Thyroid gland (tissue), 4 donors: ENCODE data around the gene GFI1. TPM values are rescaled to one million over a fixed set of nuclear protein-coding genes. Genes with fewer than 3 reads are reported as not detected.

Source experiments
- DNase-seq, 2 donors: peaks; one replicate each; pipeline ENCODE4 v3.0.0-alpha.2; 2019
- H3K27ac ChIP-seq, 3 donors: fragments of 200-600 bp; sonication (generic); 1 replicate in 2 of 3; 2 replicates in 1 of 3; pipeline ENCODE4 v1.5.1; 2016 to 2019; ENCODE audit warnings: mild to moderate bottlenecking in 1 of 3, moderate library complexity in 1 of 3
- H3K27me3 ChIP-seq: fragments of 200-600 bp; sonication (generic); one replicate; pipeline ENCODE4 v1.5.1; 2019
- H3K36me3 ChIP-seq, 2 donors: fragments of 200-600 bp; sonication (generic); one replicate each; pipeline ENCODE4 v1.5.1; 2016 to 2019
- H3K4me1 ChIP-seq, 2 donors: fragments of 200-600 bp; sonication (generic); one replicate each; pipeline ENCODE4 v1.5.1; 2017 to 2019
- H3K4me3 ChIP-seq, 3 donors: fragments of 200-600 bp; sonication (generic); replicated peaks in 1 of 3; 1 replicate in 2 of 3; 2 replicates in 1 of 3; pipeline ENCODE4 v1.5.1; 2016; ENCODE audit warnings: mild to moderate bottlenecking in 1 of 3
- H3K9me3 ChIP-seq: fragments of 200-600 bp; sonication (generic); one replicate; pipeline ENCODE4 v1.5.1; 2017
- CTCF ChIP-seq, 6 experiments: fragments of 200-600 bp in 3 of 6; fragments of 450-650 bp in 3 of 6; sonication (generic) in 3 of 6; IDR thresholded peaks; one replicate each; pipeline ENCODE4 v1.5.1; 2016 to 2019; ENCODE audit warnings: antibody characterized with exemption in 6 of 6, mild to moderate bottlenecking in 2 of 6, inconsistent platforms in 1 of 6, moderate library complexity in 1 of 6
- POLR2A ChIP-seq, 2 donors: fragments of 450-650 bp; IDR thresholded peaks; one replicate each; pipeline ENCODE4 v1.6.1; 2017; ENCODE audit warnings: antibody characterized with exemption in 2 of 2, mild to moderate bottlenecking in 2 of 2, moderate library complexity in 1 of 2
- WGBS, 2 donors: methylation state at CpG; one replicate each; pipeline ENCODE4 v1.1.5; 2017; 5-methylcytosine and 5-hydroxymethylcytosine counted together
- intact Hi-C: fragments of 100-400 bp; cut with DNase I; formaldehyde crosslinking; loops from one replicate; pipeline ENCODE4 v1.15.1; 2023
- total RNA-seq, 4 donors: library from RNA; depleted of rRNA; stranded (reverse); fragments of >200 nt; gene quantifications; one replicate each; pipeline ENCODE4 v1.2.3, GENCODE V29; 2016

The GFI1 gene
- total RNA-seq, 4 donors from 2014 or later = 0.27 to 1.8 (median 0.47) TPM

GRCh38 chr1:92473781-92474495 is 12.8 kb downstream of the GFI1 start:
- Histone ChIP-seq H3K27me3 (no peaks in the 10 kb centered on the region), H3K4me3 (no peak overlapping the region), H3K9me3 (no peaks in the 10 kb centered on the region), H3K4me1 (no peaks in the 10 kb centered on the region), H3K27ac (no peak overlapping the region), H3K36me3 (no peaks in the 10 kb centered on the region)
- intact Hi-C loops = no loop called here
- DNase-seq = no peak
- TF ChIP-seq CTCF (IDR thresholded peaks at IDR 0.05) = no peak
- TF ChIP-seq POLR2A (IDR thresholded peaks at IDR 0.05) = no peak
- WGBS, 2 donors = 85 to 86% methylated on average over 5 of the region's 5 CpGs

- Histone ChIP-seq H3K9me3 (no peaks in the 10 kb centered on the region), H3K36me3 (no peaks in the 10 kb centered on the region), H3K27me3 (no peaks in the 10 kb centered on the region), H3K27ac (no peak overlapping the region), H3K4me3 (no peak overlapping the region), H3K4me1 (no peaks in the 10 kb centered on the region)
- DNase-seq = no peak
- intact Hi-C loops = no loop called here
- WGBS, 2 donors = 94 to 96% methylated on average over 1 of the region's 1 CpG
- TF ChIP-seq POLR2A (IDR thresholded peaks at IDR 0.05) (no peak), CTCF (IDR thresholded peaks at IDR 0.05) (no peak)
These were observed 16.5 kb downstream of the GFI1 start for GRCh38 chr1:92470216-92470615.

- H3K36me3 ChIP-seq = no peaks in the 10 kb centered on the region
- H3K9me3 ChIP-seq = no peaks in the 10 kb centered on the region
- no peaks in the 10 kb centered on the region for H3K27me3 ChIP-seq
- H3K4me1 ChIP-seq = no peaks in the 10 kb centered on the region
- intact Hi-C loops = no loop called here
- TF ChIP-seq POLR2A (IDR thresholded peaks at IDR 0.05) (no peak), CTCF (IDR thresholded peaks at IDR 0.05) (no peak)
- no peak for DNase-seq
- WGBS, 2 donors = 89 to 98% methylated on average over 1 of the region's 1 CpG
- H3K4me3 ChIP-seq = no peak overlapping the region
- no peak overlapping the region for H3K27ac ChIP-seq
These were observed 19.9 kb downstream of the GFI1 start for GRCh38 chr1:92466683-92467352.

- Histone ChIP-seq H3K4me1 (no peaks in the 10 kb centered on the region), H3K27me3 (no peaks in the 10 kb centered on the region), H3K36me3 (no peaks in the 10 kb centered on the region), H3K27ac (no peak overlapping the region), H3K9me3 (no peaks in the 10 kb centered on the region), H3K4me3 (no peak overlapping the region)
- intact Hi-C loops = no loop called here
- 100% methylated on average over 1 of the region's 1 CpG for WGBS, 2 donors
- TF ChIP-seq POLR2A (IDR thresholded peaks at IDR 0.05) (no peak), CTCF (IDR thresholded peaks at IDR 0.05) (no peak)
- no peak for DNase-seq
These were observed 21.5 kb downstream of the GFI1 start for GRCh38 chr1:92465256-92465647.

GRCh38 chr1:92464588-92465255 is 22.0 kb downstream of the GFI1 start:
- Histone ChIP-seq H3K36me3 (no peaks in the 10 kb centered on the region), H3K4me3 (no peak overlapping the region), H3K27ac (no peak overlapping the region), H3K9me3 (no peaks in the 10 kb centered on the region), H3K4me1 (no peaks in the 10 kb centered on the region), H3K27me3 (no peaks in the 10 kb centered on the region)
- intact Hi-C loops = no loop called here
- no peak for DNase-seq
- TF ChIP-seq CTCF (IDR thresholded peaks at IDR 0.05) = no peak
- no peak for TF ChIP-seq POLR2A (IDR thresholded peaks at IDR 0.05)
- WGBS, 2 donors = 89 to 90% methylated on average over 3 to 4 of the region's 4 CpGs
